T-helper 9 cell (primary cell): ENCODE measurements around the gene PRKCQ.

Experiments used
- DNase-seq: peaks from one replicate; pipeline ENCODE4 v3.0.0-alpha.2; 2020

PRKCQ gene

DNA sequence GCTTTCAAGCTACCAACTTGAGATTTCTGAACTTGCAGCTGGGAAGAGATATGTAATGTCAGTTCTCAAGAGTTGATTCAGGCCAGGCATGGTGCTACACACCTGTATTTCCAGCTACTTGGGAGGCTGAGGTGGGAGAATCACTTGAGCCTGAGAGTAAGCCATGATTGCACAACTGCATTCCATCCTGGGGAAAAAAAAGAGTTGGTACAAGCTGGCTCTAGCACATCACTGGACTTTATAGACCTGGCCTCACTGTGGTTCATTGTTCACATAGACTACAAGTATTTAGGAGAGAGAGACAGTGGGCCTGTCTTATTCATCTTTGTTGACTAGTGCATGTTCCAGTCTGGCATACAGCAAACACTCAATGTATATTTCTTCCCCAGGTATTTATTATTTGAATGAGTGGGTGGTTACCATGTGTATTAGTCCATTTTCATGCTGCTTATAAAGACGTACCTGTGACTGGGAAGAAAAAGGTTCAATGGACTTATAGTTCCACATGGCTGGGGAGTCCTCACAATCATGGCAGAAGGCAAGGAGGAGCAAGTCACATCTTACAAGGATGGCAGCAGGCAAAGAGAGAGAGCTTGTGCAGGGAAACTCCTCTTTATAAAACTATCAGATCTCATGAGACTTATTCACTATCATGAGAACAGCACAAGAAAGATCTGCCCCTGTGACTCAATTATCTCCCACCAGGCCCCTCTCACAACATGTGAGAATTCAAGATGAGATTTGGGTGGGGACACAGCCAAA, 200.9 kb downstream of the PRKCQ start:
- no peak for DNase-seq
